ENCODE measurements around the gene ZNF428.
"Not testable (repeated sequence)": the region's sequence is repeated elsewhere in the genome, so short reads cannot be mapped to it uniquely, and the experiment has no call there.

ZNF428 gene

DNA sequence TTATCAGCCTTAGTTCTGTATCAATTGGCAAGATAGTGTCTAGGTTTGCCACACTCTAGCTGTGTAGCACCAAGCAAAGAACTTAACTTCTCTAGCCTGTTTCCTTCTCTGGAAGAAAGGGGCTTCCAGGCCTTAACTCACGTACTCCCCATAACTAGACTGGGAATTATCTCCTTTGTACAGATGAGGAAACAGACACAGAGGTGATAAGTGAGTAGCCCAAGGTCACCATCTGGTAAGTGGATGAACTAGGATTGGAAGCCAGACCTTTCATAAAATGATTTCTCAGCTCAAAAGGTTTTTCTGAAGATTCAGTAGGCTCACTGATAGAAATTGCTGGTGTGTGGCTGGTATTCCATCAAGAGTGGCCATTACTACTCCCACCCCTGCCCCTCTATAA lies 3.1 kb downstream of the ZNF428 start:
- no peak for DNase-seq

DNA sequence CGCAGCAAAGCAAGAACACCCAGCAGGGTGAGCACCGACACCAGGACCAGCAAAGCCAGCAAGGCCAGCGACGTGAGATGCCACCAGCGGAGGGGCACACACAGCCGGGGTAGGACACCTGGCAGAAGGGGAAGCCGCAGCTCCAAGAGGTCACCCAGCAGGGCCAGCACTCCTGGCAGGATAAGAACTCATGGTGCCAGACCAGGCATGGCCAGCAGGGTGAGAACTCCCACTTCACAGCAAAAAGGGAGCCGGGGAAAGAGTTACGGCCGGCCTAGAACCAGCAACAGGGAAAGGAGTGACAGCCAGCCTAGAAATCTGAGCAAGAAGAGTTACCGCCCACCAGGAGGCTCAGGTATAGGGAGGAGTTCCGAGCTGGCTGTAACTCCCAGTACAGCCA lies 7.1 kb downstream of the ZNF428 start:
- DNase-seq: no peak

DNA sequence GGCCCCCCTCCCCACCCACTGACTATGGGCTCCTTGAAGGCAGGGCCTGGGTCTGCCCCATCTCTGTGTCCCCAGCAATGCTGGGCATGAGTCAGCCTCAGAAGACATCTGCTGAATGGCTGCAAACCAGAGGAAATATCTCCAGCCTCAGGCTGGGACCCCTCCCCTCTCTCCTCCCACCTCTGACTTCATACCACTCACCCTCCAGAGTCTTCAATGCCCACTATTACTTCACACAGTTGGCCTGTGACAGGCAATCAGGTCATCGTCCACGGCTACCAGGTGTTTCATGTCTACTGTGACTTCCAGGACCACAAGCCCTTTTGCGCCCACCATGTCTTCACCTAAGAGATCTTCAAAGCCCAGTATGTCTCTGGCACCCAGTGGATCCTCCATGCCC lies 7.6 kb downstream of the ZNF428 start, which contains the start of gene SRRM5:
SRRM5 (plus strand) TSS at position 301 of the 400 bp plus-strand sequence; CDS start at position 335, 34 bp downstream.
- no peak for DNase-seq

DNA sequence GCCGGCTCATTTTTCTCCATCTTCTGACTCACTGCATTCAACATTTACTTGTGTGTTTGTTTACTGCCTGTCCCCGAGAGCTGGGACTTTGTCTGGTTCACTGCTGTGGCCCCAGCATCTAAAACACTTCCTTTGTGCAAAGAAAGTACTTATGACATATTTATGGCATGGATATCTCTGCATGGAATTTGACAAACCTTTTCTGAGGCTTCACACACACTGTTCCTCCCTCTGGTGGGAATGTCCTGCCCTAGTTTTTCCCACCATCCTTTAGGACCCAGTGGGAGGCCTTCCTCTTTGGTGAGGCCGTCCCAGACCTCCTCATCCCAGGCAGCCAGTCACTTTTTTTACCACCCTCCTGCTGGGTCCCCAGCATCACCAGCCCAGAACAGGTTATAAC lies 8.9 kb downstream of the ZNF428 start:
- no peak for DNase-seq

DNA sequence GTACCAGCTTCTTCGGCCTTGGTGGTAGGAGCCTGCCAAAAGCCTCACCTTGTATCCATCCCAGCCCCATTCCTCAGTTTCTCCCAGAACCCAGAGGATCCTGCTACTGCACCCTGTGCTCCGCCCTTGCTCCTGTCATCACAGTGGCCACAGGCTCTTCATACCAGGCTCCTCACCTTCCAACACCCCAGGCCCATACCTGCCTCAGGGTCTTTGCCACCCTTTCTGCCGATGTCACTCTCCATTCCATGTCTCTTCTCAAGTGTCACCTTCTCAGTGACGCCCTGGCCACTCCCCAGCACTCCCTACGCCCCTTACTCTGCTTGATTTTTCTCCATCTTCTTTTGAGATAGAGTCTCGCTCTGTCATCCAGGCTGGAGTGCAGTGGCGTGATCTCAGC lies 9.6 kb downstream of the ZNF428 start:
- DNase-seq: no peak

DNA sequence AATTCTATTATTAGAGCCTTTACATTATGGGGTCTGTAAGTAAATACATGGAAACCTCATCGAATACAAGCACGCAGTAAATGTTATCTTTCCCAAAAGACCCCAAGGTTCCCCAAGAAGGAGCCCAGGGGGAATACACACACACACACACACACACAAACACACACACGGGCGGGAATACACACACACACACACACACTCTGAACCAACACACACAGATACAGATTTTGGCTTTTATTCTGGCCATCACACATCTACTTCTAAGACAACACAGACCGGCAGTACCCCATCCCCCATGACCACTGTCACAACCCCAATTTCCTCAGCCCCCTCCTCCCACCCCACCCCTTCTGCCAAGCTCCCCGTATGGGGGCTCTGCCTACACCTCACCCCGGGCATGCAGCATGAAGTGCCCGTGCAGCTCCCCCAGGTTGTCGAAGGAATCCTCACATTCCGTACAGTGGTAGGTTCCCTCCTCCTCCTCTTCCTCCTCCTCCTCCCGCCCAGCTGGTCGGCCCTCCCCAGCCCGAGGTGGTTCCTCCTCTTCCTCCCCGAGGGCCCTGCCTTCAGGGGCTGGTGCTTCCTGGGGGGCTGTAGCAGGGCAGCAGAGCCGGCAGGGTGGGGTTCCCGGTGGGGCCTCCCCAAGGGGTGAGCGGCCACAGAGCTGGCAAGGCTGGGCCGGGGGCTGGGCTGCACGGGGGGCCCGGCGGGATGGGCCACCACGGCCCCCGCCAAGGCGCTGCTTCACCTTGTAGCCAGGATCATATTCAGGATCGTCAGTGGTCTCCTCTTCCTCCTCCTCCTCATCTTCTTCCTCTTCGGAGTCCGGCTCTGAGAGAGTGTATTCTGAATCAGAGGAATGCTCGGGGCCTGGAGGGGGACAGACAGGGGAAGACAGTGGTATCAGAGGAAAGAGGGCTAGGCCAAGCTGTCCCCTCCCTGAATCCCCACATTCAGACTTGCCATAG lies 11.9 kb downstream of the ZNF428 start:
- no peak for DNase-seq

DNA sequence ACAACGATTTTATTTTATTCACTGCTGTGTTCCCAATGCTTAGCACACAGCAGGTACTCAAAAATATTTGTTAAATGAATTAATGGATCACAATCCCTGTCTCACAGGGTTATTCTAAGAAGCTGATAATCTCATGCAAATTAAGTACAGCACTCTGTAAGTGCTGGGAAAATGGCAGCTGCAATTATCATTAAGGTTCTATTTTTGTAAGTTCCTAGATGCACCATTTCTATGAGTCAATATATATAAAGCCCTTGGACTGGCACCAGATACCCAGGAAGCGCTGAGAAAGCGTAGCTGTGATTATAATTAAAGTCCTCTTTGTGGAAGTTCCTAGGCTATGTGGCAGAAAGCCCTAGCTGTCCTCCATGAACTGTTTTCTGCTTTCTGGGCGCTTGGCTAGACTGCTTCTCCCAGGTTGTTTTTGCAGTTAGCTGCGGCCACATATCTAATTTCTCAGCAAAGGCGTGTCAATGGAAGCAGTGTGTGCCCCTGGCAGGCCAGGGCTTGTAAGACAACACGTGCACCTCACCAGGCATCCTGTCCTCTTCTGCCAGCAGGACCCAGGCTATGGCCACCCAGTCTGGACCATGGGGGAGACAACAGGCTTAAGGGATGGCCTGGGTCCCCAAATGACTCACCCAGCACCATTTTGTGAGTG lies 12.7 kb downstream of the ZNF428 start:
- no peak for DNase-seq

DNA sequence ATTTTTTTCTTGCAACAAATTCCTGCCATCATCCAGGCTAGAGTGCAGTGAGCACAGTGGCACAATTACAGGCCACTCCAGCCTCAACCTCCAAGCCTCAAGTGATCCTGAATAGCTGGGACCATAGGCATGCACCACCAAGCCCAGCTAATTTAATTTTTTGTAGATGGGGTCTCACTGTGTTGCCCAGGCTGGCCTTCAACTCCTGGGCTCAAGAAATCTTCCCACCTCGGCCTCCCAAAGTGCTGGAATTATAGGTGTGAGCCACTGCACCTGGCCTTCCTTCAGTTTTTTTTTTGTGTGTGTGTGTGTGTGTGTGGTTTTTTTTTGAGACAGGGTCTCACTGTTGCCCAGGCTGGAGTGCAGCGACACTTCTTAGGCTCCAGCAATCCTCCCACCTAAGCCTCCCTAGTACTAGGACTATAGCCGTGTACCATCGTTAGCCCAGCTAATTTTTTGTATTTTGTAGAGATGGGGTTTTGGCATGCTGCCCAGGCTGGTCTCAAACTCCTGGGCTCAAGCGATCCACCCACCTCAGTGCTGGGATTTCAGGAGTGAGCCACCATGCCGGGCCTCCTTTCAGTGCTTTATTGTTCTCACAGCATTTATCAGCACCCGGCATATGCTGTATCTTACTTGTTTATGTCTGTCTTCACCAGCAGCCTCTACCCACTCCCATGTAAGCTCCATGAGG lies 13.4 kb downstream of the ZNF428 start:
- no peak for DNase-seq

DNA sequence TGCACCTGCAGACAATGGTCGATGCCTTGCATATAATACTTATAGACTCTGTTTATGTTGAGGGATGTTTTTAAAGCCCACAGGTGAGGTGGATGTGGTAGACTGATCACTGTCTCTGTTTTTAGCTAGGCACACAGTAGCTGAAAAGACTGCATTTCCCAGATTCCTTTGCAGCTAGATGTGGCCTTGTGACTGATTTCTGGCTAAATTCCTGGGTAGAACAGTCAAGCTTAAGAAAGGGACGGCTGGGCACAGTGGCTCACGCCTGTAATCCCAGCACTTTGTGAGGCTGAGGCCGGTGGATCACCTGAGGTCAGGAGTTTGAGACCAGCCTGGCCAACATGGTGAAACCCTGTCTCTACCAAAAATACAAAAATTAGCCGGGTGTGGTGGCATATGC lies 19.1 kb downstream of the ZNF428 start:
- DNase-seq: not testable (repeated sequence)

DNA sequence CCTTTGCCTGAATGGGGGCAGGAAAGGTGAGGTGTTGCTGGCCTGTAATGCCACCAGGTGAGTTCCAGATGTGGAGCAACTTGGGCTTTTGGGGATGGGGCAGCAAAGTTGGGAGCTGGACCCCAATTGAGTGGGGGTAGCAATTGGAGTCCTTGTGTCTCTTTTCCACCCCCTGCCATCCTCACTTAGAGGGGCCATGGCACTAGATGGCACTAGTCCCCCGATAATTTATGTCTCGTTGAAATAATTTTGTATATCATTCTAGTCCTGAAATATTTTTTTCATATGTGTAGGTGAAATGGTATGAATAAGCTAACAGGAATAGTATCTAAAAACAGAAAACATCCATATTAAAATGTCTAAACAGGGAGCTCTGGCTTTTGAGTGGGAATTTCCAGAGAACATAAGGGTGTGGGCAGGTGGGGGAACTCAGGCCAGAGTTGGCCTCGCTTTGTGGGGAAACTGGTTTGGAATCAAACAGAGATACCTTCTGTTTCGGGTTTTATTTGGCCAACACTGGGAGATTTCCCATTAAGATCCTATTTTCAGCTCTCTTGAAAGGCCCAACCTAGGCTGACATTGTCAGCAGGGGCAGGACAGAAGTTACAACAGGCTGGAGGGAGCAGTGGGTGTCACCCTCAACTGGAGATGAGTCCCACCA lies 19.7 kb downstream of the ZNF428 start:
- DNase-seq: no peak

DNA sequence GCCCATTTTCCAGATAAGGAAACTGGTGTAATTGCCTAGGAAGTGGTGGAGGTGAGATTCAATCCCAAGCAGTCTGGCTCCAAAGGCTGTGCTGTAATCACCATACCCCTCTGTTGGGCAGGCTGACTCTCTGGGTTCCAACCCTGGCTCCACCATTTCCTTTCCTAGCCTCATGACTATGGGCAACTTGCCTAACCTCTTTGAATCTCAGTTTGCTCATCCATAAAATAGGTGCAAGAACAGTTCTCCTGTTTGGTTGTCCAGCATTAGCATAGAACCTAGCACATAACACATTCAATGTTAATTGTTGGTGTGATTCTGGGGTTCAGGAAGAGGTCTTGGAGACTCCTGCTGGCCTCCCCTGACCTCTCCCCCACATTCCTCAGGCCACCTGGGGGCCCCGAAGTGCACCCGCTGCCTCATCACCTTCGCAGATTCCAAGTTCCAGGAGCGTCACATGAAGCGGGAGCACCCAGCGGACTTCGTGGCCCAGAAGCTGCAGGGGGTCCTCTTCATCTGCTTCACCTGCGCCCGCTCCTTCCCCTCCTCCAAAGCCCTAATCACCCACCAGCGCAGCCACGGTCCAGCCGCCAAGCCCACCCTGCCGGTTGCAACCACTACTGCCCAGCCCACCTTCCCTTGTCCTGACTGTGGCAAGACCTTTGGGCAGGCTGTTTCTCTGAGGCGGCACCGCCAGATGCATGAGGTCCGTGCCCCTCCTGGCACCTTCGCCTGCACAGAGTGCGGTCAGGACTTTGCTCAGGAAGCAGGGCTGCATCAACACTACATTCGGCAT lies 20.8 kb downstream of the ZNF428 start:
- no peak for DNase-seq

DNA sequence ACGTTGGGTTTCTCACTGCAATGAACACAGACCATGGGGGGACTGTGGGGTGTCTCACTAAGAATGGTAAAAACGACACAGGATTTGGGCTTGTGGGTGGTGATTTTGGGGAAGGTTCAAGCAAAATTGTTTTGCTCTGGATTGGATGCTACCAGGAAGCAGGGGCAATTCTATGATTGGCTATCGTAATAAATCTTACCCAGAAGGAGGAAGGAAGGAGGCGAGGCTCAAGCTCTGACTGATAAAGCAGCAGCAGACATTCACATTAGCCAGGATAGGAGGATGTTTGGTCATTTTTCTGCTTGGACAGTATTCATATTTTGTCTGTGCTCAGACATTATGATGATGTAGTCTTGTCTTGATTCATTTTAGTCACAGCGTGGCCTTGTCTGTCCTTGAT lies 21.6 kb downstream of the ZNF428 start:
- DNase-seq: peak in 1 of 3 donors; percentile 21

DNA sequence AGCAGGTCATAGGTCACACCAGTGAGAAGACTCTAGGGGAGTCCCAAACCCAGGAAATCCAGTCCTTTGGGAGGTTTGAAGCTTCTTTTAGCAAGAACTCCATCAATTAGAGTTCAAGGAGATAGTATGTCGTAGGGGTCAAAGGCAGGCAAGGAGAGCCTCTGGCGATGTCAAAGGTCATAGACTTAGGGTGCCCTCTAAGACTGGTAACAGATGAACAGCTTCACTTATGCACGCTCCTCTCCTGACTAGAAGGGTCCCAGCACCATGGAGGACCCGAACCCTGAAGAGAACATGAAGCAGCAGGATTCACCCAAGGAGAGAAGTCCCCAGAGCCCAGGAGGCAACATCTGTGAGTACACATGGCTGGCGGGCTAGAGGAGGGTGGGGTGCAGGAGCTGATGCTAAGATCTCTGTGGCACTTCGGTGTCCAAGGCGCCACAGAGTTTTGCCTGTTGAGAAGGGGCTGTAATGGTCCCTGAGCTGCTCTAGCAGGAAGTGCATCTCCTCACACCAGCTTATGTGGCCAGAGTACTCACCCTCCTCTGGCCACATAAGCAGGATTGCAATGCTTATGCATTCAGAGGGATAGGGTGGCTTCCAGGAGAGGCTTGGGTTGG lies 22.5 kb downstream of the ZNF428 start:
- no peak for DNase-seq

DNA sequence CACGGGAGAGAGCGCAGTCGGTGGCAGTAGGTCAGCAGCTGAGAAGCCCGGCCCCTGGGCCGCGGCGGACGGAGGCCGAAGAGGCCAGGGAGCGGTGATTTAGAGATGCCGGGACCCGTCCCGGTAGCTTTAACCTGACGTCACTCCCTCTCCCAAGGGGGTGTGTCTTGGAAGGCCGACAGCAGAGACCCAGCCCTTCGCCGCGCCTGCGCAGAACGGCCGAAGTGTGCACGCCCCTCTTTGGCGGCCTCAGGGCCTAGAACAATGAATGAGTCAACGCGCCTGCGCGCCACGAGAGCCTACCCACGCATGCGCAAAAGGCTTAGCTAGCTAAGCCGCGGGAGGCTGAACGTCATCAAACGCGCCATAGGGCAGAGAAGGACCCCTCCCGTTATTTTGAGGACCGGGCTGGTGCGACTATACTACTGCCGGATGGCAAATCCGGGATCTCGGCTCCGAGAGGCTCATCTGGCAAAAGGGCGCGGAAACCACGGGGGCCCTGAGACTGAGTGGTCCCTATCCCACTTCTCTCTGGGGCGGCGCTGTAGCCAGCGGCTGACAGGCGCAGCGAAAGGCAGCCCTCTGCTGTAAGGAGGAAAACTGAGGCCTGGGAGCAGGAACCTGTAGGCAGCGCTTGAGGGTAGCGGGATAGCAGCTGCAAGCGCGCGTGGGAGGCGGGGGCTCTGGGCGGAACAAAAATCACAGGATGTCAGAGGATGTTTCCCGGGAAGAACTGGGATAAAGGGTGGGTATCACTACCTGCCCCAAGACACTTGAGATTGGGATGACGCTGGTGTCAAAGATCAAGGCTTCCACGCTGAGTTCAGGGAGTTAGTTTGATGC lies 23.2 kb downstream of the ZNF428 start, which contains the start of the genes IRGQ and ZNF576:
IRGQ (minus strand) TSS at position 136 of the 843 bp plus-strand sequence. CDS start 796 bp downstream, outside the sequence.
ZNF576 (plus strand) TSS at position 597 of the 843 bp plus-strand sequence. CDS start 514 bp downstream, outside the sequence.
- peak; percentile 100 for DNase-seq

DNA sequence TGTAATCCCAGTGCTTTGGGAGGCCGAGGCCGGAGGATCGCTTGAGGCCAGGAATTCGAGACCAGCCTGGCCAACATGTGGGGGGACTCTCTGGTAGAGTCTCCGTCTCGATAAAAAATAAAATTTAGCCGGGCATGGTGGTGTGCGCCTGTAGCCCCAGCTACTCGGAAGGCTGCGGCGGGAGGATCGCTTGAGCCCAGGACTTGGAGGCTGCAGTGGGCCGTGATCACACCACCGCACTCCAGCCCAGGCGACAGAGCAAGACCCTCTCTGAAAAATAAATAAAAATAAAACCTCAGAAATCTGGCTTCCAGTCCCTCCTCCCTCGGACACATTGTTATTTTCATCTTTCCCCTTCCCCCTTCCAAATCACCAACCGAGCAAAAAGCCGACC lies 23.8 kb downstream of the ZNF428 start:
- no peak for DNase-seq

DNA sequence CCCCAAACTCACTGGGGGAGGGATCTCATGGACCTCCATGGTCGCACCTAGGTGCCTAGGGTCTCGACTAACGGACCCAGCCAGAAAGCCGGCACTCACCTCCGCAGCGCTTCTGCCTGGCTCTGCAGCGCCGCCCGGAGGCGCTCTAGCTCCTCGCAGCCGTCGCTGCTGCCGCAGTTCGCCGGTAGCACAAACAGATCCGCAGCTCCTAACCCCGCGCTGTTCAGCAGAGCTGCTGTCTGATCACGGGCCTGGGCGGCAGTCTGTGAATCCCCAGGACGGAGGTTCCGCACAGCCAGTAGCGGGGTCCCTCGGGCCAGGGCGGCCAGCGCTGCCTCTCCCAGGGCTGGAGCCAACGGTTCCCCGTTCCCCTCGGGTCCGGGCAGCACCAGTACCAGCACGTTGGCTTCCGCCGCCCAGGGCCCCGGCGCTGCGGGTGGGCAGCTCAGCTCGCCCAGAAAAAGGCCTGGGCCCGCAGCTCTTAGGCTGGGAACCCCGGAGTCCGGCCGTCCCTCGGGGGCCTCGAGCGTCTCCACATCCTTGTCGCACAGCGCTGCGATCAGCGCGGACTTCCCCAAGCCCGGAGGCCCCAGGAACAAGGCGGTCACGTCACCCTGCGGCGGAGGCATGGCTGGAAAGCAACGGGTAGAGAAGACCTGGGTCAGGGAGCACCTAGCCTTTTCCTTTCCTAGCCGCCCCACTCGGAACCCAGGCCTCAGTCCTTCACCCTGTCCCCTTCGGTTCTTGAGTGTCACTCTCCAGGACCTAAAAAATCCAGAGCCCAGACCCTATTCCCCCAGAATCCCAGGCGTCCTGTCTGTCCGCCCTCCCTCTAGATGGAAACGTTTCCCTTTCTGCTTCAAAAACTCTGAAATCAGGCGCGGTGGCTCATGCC lies 24.5 kb downstream of the ZNF428 start:
- peak; percentile 88 to 92 (median 88) for DNase-seq

DNA sequence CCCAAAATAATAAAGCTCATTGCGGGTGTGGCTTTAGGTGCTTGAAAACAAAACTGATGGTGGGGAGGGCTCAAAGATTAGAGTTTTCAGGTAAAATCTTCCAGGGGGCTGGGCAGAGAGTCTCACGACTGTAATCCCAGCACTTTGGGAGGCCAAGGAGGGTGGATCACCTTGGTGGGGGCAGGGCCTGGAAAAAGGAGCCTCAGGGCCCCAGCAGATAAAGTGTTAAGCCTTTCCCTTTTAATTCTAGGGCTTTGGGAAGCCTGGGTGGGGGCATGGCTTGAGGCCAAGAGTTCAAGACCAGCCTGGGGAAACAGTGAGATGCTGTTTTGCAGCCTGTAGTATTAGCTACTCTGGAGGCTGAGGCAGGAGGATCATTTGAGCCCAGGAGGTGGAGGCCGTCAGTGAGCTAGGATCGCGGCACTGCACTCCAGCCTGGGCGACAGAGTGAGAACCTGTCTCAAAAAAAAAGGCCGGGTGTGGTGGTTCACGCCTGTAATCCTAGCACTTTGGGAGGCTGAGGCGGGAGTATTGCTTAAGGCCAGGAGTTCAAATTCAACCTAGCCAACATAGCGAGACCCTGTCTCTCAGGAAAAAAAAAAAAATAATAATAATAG lies 25.2 kb downstream of the ZNF428 start:
- no peak for DNase-seq

DNA sequence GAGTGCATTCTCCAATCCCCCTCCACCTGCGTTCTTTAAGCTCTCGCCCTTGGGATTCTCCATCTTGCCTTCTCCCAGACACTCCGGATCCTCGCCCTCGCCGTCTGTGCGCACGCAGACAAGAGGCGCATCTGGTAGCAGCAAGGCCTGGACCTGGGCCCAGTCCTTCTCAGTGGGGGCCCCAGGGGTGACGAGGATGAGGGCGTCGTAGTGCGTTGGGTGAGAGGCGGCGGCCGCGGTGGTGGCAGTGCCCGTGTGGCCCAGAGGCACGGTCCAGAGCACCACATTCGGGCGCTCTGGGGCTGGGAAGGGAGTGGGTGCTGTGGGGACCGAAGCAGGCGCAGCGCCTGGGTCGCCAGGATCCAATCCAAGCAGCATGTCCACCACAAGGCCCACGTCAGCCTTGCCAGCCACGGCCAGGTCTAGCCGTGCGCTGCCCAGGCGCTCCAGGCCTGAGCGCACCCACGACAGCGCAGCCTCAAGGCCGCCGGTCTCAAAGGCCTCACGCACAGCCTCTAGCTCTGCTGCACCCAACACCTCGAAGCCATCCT lies 26.6 kb downstream of the ZNF428 start:
- no peak for DNase-seq
